NCI-H2227 (cell line): ENCODE data around the gene PIK3C2G.

Experiments used
- DNase-seq: peaks from one replicate; lab custom pipeline; 2025; ENCODE audit not compliant: unreplicated experiment; lab: John Stamatoyannopoulos, UW

PIK3C2G gene

DNA sequence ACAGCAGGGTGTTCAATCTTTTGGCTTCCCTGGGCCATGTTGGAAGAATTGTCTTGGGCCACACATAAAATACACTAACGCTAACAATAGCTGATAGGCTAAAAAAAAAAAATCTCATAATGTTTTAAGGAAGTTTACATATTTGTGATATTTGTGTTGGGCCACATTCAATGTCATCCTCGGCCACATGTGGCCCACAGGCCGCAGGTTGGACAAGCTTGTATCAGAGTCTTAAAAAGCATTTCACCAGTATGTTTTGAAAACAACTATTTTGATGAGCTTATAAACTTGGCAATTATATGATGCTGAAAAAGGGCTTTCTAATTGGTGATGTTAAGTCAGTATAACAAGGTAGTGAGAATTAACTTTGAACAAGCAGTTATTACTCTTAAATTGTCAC, 78.9 kb downstream of the PIK3C2G start:
- DNase-seq: no peak

DNA sequence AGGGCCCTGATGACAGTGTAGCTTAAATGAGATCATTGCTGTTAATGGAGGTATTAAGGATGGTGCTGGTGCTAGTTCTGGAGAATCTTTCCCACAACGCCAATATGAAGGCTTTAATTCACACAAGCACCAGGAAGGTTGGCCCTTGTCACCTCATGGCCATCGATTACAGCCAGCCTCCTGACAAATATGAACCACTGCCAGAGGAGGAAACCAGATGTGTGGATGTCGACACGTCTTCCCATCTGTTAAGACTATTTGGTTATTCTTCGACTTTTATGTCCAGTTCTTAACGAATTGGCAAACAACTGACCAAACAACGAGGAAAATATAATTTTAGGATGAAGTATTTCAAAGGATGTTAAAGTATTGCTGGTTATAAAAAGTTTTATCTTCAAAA, 79.5 kb downstream of the PIK3C2G start:
- no peak for DNase-seq

DNA sequence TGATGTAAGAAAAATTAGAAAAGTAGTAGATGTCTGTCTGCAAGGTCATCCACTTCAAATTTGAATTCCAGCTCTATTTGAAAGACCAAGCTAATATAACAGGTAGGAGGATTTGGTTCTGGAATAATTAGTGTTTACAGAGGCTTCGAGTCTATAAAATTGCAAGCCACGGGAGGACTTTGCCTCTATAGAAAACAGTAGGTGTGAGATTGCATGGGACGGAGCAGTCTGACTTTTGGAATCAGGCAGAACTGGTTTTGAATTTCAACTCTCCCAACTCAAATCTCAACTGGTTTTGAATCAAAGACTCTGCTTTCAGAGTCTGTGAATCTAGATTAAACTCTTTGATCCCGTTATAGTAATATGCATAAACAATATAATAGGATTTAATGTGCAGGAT, 82.4 kb downstream of the PIK3C2G start:
- no peak for DNase-seq

DNA sequence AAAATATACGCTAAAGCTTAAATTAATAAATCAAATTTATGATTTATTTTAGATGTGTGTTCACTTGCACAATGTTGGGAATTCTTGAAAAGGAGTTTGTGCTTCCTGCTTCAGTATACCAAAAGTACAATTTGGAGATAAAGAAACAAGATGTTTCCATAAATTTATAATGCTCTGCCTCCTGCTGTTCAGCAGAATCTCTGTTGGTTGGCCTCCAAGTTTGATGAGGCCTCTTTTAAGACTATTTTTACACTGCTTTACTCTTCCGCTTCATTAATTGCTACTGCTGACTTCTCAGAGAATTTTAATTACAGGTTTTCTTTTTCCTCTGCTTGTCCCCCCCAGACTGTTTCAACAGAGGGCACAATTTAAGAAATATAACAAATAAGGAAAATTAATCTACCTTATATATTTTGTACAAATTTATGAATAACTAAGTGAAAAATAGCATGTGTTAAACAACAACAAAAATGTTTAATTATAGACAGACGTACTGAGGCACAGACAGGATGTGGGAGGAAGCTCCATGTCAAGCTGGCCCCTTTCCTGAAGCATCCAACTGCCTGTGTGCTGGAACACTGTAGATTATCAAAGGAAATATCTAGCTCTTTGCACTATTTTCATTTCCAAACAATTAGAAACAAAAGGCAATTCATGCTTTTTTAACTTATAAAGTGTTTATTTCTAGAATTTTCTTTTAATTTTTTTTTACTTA, 83.9 kb downstream of the PIK3C2G start:
- no peak for DNase-seq

DNA sequence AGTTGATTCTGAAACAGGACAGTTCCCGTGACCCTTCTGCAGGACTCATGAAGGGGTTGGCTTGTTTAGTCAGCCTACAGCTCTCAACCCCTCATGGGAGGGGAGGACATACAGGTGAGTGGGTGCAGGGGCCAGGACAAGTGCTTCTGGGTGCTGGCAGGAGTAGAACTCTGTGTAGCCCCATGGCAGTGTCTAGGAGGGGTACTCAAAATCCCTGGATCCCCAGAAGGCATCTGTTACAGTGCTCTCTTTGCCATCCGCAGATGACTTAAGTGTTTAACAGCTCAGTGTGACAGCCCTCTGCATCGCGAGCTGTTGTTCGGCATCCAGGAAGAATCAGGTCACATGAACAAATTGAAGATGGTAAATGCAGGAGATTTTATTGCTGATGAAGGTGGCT, 91.0 kb downstream of the PIK3C2G start:
- DNase-seq: no peak

DNA sequence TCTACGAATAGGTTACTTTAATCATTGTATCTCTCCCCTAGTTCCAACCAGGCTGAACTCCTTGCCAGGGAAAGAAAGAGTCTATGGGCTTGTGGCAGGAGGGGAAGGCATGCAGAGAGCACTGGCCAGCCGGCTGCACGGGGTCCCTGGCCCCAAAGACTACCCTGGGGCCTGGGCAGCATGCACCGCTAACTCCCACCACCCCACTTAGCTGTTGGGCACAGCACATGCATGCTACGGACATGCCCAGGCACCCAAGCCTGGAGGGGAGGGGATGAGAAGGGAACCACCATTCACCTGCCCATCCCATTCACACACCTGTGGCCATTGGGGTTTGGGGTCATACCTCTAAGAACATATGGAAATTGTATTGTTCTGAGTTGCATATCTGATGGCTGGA, 94.1 kb downstream of the PIK3C2G start:
- no peak for DNase-seq

DNA sequence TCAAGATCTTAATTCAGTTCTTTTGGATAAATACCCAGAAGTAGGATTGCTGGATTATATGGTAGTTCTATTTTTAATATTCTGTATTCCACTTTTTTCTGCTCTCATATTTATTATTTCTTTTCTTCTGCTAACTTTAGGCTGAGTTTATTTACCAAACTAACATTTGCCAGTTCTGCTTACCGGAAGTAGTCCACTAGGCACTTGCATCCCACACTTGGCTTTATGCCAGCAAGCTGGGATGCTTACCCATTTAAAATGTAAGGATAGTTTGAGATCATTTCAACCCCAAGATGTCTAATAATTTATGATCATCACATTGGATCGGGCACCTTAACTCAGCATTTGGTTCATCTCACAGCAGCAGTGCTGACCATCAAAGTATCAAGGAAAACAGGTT, 96.8 kb downstream of the PIK3C2G start:
- DNase-seq: no peak

DNA sequence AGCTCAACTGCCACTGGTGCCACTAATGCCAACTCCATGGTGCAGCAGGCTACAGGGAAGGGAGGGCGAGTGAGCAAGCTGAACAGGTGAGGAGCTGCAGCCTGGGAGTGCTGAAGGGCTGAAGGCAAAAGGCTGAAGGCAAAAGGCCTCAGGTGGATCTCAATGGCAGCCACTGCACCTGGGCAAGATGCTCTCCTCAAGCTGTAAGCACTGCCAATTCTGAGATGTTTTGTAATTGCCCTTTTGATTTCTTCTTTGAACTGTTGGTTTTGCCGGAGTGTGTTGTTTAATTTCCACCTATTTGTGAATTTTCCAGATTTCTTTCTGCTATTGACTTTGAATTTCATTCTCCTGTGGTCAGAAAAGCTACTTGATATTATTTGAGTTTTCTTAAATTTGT, 97.6 kb downstream of the PIK3C2G start:
- DNase-seq: no peak

DNA sequence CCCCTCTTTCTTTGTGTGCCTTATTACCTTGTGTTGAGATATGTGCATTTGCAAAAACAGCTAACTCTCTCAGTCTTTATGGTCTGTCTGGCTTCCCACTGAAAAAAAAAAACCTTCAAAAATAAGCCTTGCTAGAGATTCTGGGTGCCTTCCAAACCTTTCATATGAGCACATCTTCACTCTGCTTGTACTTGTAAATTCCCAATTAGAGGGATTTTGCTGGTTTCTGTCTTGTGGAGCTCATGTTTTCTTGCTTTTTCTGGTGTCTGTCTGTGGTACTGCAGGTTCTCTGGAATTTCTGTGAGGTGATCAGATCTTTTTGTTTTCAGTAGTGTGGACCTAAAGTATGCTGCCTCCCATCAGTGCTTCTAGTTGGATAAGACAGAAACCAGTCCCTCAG, 100.1 kb downstream of the PIK3C2G start:
- no peak for DNase-seq

DNA sequence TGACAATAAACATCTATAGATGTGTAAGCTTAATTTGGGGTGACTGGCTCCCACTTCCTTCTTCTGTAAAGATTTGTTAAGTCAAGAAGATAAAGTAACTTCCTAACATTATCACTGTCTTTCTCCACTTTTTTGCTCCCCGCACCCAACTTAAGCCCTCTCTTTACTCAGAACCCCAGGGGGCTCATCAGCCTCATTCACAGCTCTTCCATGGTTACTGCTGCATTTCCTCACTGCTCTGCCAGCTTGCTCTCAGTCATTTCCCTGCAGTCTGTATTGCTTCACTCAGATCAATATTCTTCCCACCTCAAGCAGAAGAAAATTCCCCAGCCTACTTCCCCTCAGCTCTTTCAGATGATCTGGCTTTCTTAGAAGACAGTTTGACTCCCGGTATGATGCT, 102.0 kb downstream of the PIK3C2G start:
- DNase-seq: no peak

DNA sequence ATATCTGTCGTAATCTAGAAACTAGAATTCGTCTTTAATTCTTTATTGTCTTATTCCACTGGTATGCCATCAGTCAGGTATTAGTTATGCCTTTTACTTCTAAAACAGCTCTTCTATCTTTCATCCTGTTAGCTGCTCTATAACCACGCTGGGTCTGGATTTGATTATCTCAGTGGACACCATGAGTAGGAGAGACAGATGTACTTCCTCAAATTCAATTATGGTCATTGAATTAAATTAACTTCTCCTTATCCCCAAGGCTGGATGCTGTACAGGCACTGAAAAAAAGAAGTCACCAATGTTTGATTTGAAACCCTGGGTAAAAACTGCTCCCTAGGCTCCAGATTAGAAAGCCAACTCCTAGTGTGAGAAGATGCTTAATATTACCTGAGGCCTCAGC, 107.3 kb downstream of the PIK3C2G start:
- DNase-seq: no peak

DNA sequence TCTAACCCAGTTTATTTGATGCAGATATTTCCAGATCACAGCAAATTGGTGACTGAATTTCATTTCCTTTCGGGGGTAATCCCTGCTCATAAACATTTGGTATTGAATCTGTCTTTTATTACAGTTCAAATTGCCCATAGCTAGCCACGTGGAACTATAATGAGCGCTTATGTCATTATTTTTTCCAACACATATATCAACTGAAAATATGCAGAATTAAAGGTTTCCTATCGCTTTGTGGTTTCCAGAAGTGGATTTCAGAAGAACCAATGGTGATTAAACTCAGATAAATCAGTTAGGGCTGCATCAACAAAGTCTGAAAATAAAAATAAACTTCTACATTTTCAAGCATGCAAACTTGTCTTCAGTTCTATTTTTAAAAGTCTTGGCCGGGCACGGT, 111.9 kb downstream of the PIK3C2G start:
- no peak for DNase-seq

DNA sequence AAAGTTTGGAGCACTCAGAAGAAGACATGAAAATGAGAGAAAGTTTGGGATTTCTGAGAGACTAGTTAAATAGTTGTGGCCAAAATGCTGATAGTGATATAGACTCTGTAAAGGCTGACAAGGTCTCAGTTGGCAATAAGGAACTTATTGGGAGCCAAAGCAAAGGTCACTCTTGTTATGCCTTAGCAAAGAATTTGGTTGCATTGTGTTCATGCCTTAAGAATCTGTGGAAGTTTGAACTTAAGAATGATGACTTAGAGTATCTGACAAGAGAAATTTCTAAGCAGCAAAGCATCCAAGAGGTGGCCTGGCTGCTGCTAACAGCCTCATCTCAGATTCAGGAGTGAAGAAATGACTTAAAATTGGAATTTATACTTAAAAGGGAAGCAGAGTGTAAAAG, 113.8 kb downstream of the PIK3C2G start:
- no peak for DNase-seq

DNA sequence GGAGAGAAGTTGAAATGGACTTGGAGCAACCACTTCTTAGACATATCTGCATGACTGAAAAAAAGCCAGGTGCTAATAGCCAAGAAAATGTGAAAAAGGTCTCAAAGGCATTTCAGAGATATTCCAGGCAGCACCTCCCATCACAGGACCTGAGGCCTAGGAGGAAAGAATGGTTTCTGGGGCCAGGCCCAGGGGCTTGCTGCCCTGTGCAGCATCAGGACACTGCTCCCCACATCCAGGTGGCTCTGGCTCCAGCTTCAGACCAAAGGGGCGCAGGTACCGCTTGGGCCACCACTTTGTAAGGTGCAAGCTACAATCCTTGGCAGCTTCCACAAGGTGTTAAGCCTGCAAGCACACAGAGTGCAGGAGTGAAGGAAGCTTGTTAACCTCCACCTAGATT, 114.3 kb downstream of the PIK3C2G start:
- DNase-seq: no peak

DNA sequence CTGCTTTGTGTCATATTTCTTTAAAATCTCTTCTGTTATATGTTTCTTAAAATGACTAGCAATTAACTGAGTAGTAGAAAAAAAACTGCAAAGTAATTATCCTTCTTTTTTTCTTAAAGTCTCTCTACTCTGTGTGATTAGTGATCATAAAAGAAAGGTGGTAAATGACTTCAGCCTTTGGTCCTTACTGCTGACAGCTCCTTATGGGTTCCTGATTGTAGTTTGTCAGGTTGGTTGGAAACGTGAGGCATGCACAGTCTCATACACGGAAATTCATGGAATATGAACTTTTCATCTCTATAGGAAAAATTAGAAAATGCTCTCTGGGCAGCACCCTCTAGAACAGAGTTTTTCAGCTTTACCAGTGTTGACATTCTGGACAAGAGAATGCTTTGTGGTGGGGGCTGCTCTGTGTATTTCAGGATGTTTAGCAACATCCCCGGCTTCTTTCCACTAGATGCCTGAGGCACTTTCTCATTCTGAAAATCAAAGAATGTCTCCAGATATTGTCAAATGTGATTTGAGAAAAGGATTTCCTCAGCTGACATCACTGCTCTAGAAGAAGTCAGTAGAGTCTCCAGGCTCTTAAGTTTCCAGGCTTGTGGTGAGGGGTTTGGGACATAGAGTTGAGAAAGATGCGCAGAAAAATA, 121.0 kb downstream of the PIK3C2G start:
- DNase-seq: no peak

DNA sequence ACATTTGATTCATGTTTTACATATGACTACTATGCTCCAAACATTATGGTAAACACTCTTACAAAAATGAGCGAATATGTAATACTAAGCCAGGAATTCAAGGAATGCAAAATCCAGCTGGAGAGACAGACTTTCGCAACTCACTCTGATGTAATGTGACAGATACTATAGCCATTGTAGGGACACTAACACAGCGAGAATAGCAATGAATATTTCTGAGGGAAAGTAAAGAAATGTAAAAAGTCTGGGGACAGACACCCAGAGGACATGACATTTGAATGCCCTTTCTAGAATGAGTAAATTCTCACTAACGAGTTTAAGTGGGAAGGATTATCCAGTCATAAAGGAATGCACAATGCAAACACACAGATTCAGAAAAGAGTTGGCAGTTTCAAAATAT, 121.9 kb downstream of the PIK3C2G start:
- DNase-seq: no peak

DNA sequence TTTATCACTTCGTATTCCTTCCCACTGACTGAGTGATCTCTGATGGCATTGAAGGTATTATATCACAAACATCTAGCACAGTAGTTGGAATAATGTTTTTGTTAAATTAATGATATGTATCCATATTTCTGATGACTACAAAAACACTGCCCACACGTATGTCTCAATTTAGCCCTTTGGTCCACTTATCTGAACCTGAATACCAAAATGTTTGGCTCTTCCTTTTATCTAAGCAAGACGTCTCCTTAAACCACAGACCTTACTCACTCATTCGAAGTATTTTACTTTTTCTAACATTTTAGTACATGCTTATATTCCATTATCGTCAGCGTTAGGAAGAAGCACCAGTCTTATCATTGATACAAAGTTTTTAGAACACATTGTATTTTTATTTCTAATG, 126.4 kb downstream of the PIK3C2G start:
- no peak for DNase-seq

DNA sequence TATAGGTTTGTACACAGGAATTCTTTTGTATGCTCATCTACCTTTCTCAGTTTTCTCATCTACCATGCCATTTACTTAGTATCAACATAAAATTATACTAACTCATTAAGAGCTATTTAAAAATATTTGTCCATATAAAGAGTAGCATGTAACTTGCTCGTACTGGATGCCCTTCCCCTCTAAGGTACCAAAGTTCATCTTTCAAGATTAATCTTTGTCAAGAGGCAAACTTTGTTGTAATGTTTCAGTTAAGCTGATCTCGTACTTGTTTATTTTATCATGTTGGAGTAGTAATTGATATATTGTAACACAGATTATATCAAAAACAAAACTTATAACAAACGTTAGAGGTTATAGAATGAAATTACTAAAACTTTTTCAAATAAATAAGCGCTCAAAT, 128.5 kb downstream of the PIK3C2G start:
- DNase-seq: no peak

DNA sequence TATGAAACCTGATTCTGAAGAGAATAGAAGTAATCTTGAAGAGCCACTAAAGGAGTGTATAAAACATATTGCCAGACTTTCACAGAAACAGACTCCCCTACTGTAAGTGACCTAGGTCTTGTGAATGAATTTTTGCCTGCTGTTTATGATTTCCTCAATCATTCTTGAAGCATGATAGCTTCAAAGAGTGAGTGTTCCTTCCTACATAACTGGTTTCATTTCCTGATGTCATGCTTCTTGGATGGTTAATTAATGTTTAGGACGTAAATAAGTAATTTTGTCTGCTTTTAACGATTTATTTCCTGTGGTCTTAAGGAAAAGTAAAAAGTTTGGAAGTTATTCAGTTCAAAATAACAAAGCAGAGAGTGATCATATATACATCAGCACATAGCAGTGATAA, 129.8 kb downstream of the PIK3C2G start:
- DNase-seq: no peak

DNA sequence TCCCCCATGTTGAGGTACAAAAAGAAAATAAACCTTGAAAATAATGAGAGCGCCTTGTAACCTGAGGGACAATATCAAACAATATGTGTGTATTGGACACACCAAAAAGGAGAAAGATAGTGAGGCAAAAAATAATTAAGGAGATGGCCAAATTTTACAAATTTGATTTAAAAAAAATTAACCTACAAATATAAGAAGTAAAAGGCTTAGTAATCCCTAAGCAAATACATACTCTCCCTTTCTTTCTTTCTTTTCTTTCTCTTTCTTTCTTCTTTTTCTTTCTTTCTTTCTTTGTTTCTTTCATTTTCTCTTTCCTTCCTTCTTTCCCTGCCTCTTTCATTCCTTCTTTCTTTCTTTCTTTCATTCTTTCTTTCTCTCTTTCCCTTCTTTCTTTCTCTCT, 133.4 kb downstream of the PIK3C2G start:
- no peak for DNase-seq

DNA sequence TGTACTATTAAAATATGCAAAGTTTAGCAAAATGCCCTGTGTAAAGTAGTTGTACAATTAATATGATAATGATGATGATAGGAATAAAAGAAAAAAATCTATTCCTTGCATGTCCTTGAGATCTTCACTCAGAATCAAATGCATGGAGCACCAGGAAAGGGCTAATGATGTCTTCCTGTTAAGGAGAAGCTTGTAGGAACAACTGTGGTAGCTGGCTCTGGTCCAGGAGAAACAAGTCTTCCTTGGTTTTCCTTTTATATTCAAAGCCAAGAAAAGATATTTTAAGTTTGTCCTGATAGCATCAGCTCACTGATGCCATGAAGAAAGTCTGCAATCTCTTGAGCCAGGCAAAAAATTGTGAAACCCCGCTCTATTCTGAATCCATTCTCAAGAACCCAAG, 138.9 kb downstream of the PIK3C2G start:
- no peak for DNase-seq

DNA sequence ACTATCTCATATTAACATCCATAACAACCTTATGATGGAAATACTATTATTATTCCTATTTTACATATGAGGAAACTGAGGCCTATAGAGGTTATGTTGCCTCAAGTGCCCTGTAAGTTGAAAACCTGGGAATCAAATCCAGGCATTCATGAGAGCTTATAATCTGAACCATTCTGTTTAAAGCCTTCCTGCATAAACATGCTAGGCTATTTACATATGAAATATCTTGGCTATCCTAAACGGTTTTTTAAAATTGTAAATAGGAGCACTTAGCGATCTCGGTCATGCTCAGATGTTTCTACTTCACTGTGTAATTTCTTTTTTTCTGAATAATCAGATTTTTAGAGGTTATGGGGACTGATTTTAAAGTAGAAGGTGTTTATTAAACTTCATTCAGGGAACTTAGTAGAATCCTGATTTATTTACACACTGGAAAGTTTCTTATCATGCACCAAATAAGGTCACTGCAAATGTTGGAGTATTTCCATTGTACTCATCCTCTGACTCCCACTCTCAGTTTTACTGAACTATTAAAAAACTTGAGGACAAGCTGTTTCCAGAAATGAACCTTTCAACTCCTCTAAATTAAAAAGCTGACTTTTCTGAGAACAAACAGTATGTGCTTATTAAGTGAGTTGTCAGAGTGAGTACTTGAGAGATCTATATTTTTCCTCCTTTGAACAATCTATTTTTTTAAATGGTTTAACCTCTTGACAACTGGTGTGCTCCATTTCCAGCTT, 141.7 kb downstream of the PIK3C2G start:
- DNase-seq: no peak
